ENCODE measurements around the gene LRMDA. TPM values are rescaled to one million over a fixed set of nuclear protein-coding genes. Genes with fewer than 3 reads are reported as not detected.

LRMDA gene
- total and polyA plus RNA-seq, 2 of the 8 experiments (the other 6 are each of a cell fraction or from before 2014, with no cell fraction given) = 0.86 to 2.8 TPM

DNA sequence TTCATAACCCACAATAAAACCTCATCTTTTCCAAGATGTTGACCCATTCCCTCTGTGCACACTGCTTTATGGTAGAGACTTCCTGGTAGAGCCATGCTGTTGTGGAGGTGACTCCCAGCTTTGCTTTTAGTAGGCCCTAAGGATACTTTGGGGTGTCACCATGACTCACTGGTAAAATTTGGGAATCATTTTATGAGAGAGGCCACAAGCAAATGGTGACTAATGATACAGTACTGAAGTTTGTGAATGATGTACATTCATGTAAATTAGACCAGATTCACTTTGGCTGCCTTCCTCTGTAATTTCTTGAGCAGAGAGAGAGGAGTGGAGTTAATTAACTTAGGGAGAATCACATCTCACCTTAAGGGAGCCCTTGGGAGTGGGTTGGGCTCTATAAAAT is 686.5 kb downstream of the LRMDA start:
- ChIA-PET POLR2A (ENCODE audit: partially characterized antibody) (no interaction called here), CTCF (ENCODE audit: partially characterized antibody) (no interaction called here)
- Histone ChIP-seq H3K79me1 (ENCODE audit: low read depth, low read length) (no peaks in the 10 kb centered on the region), H4K91ac (replicated peaks; ENCODE audit: insufficient read length, low read length) (no peak overlapping the region), H2BK5ac (ENCODE audit: low read depth, low read length) (no peak overlapping the region), H3K9me3 (ENCODE audit: insufficient read depth in 2 of 2, low read depth in 1 of 2, low read length in 1 of 2) (no peaks in the 10 kb centered on the region), H3K18ac (ENCODE audit: extremely low read depth, low read length) (no peak overlapping the region), H2BK20ac (ENCODE audit: low read length) (no peak overlapping the region), H4K5ac (ENCODE audit: insufficient read length, low read depth, low read length) (no peak overlapping the region), H3K56ac (replicated peaks; ENCODE audit: insufficient read length, low read depth, low read length) (no peak overlapping the region), H3K27me3 (replicated peaks in 1 of 4; ENCODE audit: control insufficient read depth in 3 of 4, extremely low read depth in 1 of 4, insufficient read depth in 3 of 4, low read length in 3 of 4) (no peaks in the 10 kb centered on the region; a peak in 1 of 7 replicates), H4K20me1 (replicated peaks in 1 of 2; ENCODE audit: control insufficient read depth in 1 of 2, insufficient read depth in 2 of 2, low read length in 2 of 2) (no peaks in the 10 kb centered on the region), H3K14ac (ENCODE audit: insufficient read length) (no peak overlapping the region), H3K9ac (replicated peaks in 1 of 4; ENCODE audit: extremely low read depth in 1 of 4, low read depth in 3 of 4, low read length in 3 of 4) (no peak overlapping the region), H4K8ac (ENCODE audit: extremely low read depth, insufficient read depth, low read length) (no peak overlapping the region), H3K27ac (ENCODE audit: low read depth, low read length) (no peak overlapping the region), H3K4me3 (ENCODE audit: extremely low read depth in 1 of 4, insufficient read depth in 2 of 4, low read depth in 3 of 4, low read length in 4 of 4) (no peak overlapping the region), H3K36me3 (ENCODE audit: control insufficient read depth in 2 of 4, insufficient read depth in 4 of 4, low read length in 3 of 4) (no peaks in the 10 kb centered on the region), H3K23me2 (ENCODE audit: low read depth, low read length) (no peaks in the 10 kb centered on the region), H3K79me2 (ENCODE audit: control insufficient read depth in 1 of 2, insufficient read depth in 2 of 2, low read length in 2 of 2) (no peaks in the 10 kb centered on the region), H2BK120ac (replicated peaks; ENCODE audit: low read depth, low read length) (no peak overlapping the region), H3K4me2 (ENCODE audit: insufficient read depth in 1 of 2, low read depth in 2 of 2, low read length in 2 of 2) (no peak overlapping the region), H2AFZ (ENCODE audit: low read length) (no peak overlapping the region), H2BK12ac (ENCODE audit: low read depth, low read length) (no peak overlapping the region), H3K23ac (ENCODE audit: insufficient read length) (no peak overlapping the region), H2AK5ac (ENCODE audit: low read depth, low read length) (no peak overlapping the region), H3K4me1 (replicated peaks in 1 of 4; ENCODE audit: control insufficient read depth in 3 of 4, insufficient read depth in 4 of 4, low read length in 3 of 4) (no peaks in the 10 kb centered on the region), H3K4ac (replicated peaks; ENCODE audit: insufficient read length, low read depth, low read length) (no peak overlapping the region), H2BK15ac (ENCODE audit: low read length) (no peak overlapping the region)
- DNase-seq (ENCODE audit: low read depth in 1 of 2, low spot score in 2 of 2) (no peak), FAIRE-seq (no peak)
- TF ChIP-seq EZH2 (IDR thresholded peaks at IDR 0.05; ENCODE audit: low read depth, low read length, severe bottlenecking) (no peak), TAF7 (optimal IDR thresholded peaks at IDR 0.05; ENCODE audit: borderline replicate concordance, low read depth, low read length) (no peak), SAP30 (IDR thresholded peaks at IDR 0.05; ENCODE audit: insufficient read depth, insufficient replicate concordance, low read length) (no peak), BACH1 (IDR thresholded peaks at IDR 0.05; ENCODE audit: low read length) (no peak), SP1 (IDR thresholded peaks at IDR 0.05; ENCODE audit: low read depth, low read length) (no peak), CREB1 (IDR thresholded peaks at IDR 0.05) (no peak), ZNF274 (IDR thresholded peaks at IDR 0.05; ENCODE audit: borderline replicate concordance, extremely low read depth, low read length) (no peak), CHD1 (IDR thresholded peaks at IDR 0.05; ENCODE audit: low read depth, low read length) (no peak), HDAC2 (IDR thresholded peaks at IDR 0.05; ENCODE audit: borderline replicate concordance in 1 of 2, low read depth in 2 of 2, low read length in 2 of 2) (no peak), MAFK (IDR thresholded peaks at IDR 0.05; ENCODE audit: low read depth, low read length) (no peak), SIN3A (conservative IDR thresholded peaks at IDR 0.05 in 1 of 2, IDR thresholded peaks at IDR 0.05 in 1 of 2; ENCODE audit: low read depth in 1 of 2, low read length in 2 of 2) (no peak), CTBP2 (IDR thresholded peaks at IDR 0.05; ENCODE audit: borderline replicate concordance, insufficient read depth, insufficient read length, low read length) (no peak)
- TF ChIP-seq, protein P1, sequence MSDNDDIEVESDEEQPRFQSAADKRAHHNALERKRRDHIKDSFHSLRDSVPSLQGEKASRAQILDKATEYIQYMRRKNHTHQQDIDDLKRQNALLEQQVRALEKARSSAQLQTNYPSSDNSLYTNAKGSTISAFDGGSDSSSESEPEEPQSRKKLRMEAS (IDR thresholded peaks at IDR 0.05) = no peak
